PC-9 (cell line): Measurements from ENCODE around the gene CR1.

ENCODE experiments used
- CTCF ChIP-seq: fragments of 200-600 bp; sonication (generic); conservative IDR thresholded peaks from 2 replicates; pipeline ENCODE4 v1.6.1; 2017; ENCODE audit warnings: mixed run types, antibody characterized with exemption, mild to moderate bottlenecking, moderate library complexity
- EZH2 ChIP-seq: fragments of 200-600 bp; sonication (generic); IDR thresholded peaks from 2 replicates; pipeline ENCODE4 v1.8.0; 2017; ENCODE audit warnings: antibody characterized with exemption, low read depth

GRCh38 chr1:207627496-207627895, 131.5 kb downstream of the CR1 start:
- TF ChIP-seq CTCF (no peak), EZH2 (no peak)
